Chondrocyte (in vitro differentiated cells): ENCODE data around the gene CTNNBIP1. TPM values are rescaled to one million over a fixed set of nuclear protein-coding genes. Genes with fewer than 3 reads are reported as not detected.

Source experiments
- DNase-seq: peaks from one replicate; pipeline ENCODE4 v3.0.0; 2021; ENCODE audit warnings: mixed read lengths, low spot score
- H3K27ac Mint-ChIP-seq: one replicate; pipeline ENCODE4 v1.8.0; 2021; ENCODE audit warnings: mild to moderate bottlenecking, moderate library complexity, mixed read lengths; ENCODE audit not compliant: unreplicated experiment
- H3K27me3 Mint-ChIP-seq: 2 replicates; pipeline ENCODE4 v1.8.0; 2021; ENCODE audit warnings: low read depth, mixed read lengths
- H3K36me3 Mint-ChIP-seq: 2 replicates; pipeline ENCODE4 v1.8.0; 2021; ENCODE audit warnings: low read depth, mixed read lengths
- H3K4me1 Mint-ChIP-seq: 2 replicates; pipeline ENCODE4 v1.8.0; 2021; ENCODE audit warnings: low read depth, mild to moderate bottlenecking, mixed read lengths
- H3K4me3 Mint-ChIP-seq: one replicate; pipeline ENCODE4 v1.8.0; 2021; ENCODE audit warnings: mild to moderate bottlenecking, moderate library complexity, mixed read lengths; ENCODE audit not compliant: unreplicated experiment
- H3K9me3 Mint-ChIP-seq: 2 replicates; pipeline ENCODE4 v1.8.0; 2021; ENCODE audit warnings: low read depth, mixed read lengths
- total RNA-seq: library from RNA; stranded (reverse); gene quantifications from 3 replicates; pipeline ENCODE4 v1.2.1, GENCODE V29; 2021
- TF ChIP-seq, protein P1 (sequence below): fragments of 200-600 bp; sonication (generic); IDR thresholded peaks from 2 replicates; pipeline ENCODE4 v1.5.0; 2021; ENCODE audit warnings: antibody characterized with exemption, mild to moderate bottlenecking, moderate library complexity

CTNNBIP1 gene
- total RNA-seq, 1 donor from 2014 or later: 26.2 TPM

DNA sequence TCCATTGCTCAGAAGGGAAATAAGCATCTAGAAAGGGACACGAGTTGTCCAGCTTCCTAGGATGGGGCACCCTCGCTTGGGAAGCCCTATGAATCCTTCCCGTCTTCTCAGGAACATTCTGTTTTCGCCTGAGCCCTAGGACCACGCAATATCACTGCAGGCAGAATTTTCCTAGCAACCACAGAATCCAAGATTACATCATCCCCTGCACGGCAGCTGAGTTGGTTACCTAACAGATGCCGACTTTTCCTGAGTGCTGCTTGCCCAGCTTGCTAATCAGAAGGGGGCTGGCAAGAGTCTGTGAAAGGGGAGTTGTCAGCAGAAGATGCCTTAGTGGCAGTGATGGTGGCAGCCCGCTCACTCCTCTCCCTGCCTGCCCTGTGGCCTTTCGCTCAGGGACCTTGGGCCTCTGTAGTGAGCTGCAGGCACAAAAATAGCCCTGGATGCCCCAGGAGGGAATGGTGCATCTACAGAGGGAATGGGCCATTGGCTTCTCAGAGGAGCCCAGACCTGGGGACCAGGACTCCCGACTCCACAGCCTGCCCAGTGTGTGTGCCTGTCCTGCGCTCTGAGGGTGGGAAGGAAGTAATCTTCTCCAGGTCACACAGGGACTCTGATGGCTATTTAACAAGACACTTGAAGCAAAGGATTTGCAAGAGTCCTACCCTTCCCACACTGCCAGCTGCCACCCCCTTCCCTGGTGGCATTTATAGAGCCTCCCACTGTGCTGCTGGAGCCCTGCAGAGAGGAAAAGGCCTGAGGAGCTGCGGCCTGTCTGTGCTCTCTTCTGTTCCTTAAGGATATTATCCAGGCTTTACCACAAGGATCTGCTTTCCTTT is 57.4 kb downstream of the CTNNBIP1 start:
- peaks cover 4% of the 10 kb centered on the region for H3K9me3 Mint-ChIP-seq
- TF ChIP-seq, protein P1, sequence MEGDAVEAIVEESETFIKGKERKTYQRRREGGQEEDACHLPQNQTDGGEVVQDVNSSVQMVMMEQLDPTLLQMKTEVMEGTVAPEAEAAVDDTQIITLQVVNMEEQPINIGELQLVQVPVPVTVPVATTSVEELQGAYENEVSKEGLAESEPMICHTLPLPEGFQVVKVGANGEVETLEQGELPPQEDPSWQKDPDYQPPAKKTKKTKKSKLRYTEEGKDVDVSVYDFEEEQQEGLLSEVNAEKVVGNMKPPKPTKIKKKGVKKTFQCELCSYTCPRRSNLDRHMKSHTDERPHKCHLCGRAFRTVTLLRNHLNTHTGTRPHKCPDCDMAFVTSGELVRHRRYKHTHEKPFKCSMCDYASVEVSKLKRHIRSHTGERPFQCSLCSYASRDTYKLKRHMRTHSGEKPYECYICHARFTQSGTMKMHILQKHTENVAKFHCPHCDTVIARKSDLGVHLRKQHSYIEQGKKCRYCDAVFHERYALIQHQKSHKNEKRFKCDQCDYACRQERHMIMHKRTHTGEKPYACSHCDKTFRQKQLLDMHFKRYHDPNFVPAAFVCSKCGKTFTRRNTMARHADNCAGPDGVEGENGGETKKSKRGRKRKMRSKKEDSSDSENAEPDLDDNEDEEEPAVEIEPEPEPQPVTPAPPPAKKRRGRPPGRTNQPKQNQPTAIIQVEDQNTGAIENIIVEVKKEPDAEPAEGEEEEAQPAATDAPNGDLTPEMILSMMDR: no peak
- H3K27me3 Mint-ChIP-seq: no peaks in the 10 kb centered on the region
- peaks cover 6% of the 10 kb centered on the region for H3K36me3 Mint-ChIP-seq
- H3K27ac Mint-ChIP-seq: no peak overlapping the region
- peaks cover 9% of the 10 kb centered on the region for H3K4me1 Mint-ChIP-seq
- no peak for DNase-seq
- no peak overlapping the region for H3K4me3 Mint-ChIP-seq

DNA sequence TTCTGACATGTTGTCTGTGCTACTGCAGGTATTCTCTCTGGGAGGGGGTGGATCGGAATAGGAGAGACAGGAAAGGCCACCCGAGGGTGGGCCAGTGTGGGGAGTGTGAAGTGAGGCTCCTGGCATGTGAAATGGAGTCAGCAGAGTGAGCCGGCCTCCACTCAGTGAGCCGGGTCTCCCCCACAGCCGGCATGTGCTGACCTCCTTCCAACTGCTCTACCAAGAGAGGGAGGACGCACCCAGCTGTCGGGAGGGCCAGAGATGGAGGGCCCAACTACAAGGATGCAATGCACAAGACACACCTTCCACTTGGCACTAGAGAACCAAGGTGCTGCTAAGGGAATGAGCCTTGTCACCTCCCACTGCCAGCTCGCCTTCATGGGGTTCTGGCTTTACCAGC is 58.1 kb downstream of the CTNNBIP1 start:
- Mint-ChIP-seq H3K27ac (no peak overlapping the region), H3K9me3 (peaks cover 4% of the 10 kb centered on the region), H3K4me1 (peaks cover 13% of the 10 kb centered on the region), H3K27me3 (no peaks in the 10 kb centered on the region), H3K4me3 (no peak overlapping the region), H3K36me3 (peaks cover 6% of the 10 kb centered on the region)
- TF ChIP-seq, protein P1: no peak
- DNase-seq: no peak

DNA sequence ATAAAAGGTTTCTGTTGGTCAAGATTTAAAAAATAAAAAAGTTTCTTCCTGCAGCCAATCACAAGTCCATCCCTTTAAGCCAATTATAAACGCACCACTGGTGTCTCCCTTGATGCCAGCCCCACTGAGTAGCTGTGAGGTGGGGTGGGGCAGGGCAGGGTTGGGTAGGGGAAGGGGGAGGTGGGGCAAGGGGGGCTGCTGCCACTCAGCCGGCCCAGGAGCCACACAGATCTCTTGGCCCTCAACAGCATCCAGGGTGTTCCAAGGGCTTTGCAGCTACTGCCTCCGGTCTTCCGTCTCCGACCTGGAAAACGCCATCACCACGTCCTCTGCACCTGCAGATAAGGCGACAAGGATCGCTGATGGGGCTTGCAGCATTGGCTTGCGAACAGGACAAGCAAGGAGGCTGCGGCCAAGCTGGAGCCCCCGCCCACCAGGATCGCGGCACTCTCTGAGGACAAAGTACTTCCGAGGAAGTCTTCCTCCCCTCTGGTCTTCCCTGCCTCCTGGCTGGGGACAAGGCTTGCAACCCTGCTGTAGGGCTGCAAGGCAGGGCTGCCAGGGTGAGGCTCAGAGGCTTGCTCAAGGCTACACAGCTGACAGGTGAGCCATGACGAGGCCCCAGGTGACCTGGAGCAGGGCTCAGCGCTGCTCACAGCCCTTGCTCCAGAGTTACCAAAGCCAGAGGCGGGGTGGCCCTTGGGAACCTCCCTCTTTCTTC is 59.5 kb downstream of the CTNNBIP1 start:
- DNase-seq: no peak
- Mint-ChIP-seq H3K27me3 (peaks cover 2% of the 10 kb centered on the region), H3K9me3 (peaks cover 4% of the 10 kb centered on the region)

DNA sequence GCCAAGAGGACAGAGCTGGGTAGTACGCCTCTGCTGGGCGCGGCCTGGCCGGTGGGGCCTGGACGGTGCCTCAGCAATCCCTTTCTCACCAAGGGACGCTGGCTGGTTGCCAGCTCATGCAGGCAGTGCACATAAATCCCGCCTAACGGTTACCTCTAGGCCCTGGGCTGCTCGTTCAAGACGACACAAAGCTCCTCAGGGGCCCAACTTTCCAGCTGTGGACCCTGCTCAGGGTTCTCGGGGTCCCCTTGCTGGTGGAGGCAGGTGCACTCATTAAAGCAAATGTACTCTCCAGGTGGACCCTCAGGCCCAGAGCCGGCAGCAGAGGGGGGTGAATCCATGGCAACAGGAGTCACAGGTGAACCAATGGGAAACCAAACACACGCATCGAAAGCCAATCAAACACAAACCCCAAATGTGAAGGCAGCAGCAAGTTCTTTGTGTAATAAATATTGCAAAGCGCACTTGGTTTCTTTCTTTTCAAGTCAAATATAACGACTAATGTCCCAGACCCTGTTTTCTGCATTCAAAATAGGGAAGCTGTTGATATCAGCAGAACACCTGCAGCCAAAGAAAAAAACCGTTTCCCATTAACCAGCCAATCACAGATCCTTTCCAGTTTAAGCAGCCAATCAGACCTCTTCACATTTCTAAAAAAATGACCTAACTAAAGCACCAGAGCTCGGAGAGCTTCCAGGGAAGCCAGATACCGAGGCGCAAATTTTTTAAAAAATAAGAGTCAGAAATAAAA is 60.2 kb downstream of the CTNNBIP1 start:
- Mint-ChIP-seq H3K4me1 (peaks cover 20% of the 10 kb centered on the region), H3K4me3 (no peak overlapping the region), H3K36me3 (peaks cover 6% of the 10 kb centered on the region), H3K27ac (no peak overlapping the region), H3K27me3 (peaks cover 2% of the 10 kb centered on the region), H3K9me3 (peaks cover 4% of the 10 kb centered on the region)
- DNase-seq: no peak
- TF ChIP-seq, protein P1: no peak

More for the DNA sequence above, 59.5 kb downstream of the CTNNBIP1 start:
- Mint-ChIP-seq H3K4me3 (no peak overlapping the region), H3K4me1 (peaks cover 20% of the 10 kb centered on the region), H3K36me3 (peaks cover 6% of the 10 kb centered on the region), H3K27ac (no peak overlapping the region)
- TF ChIP-seq, protein P1: no peak

DNA sequence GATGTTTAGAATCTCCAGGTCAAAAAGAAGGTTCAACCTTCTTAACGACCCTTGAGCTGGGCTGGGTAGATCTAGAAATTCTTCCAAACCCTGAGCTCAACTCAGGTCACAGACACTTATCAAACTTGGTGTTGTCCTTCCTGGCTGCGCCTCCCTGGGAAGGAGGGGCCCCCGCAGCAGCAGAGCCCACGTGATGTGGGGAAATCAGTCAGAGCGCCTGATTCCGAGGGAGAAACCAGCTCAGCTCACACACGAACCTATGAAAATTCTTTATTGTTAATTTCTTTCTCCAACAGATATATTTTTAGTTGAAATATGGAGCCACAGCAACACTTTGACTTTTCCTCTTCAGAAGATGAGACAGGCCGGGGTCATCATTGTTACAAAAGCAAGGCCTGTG is 62.0 kb downstream of the CTNNBIP1 start:
- H3K27ac Mint-ChIP-seq: no peak overlapping the region
- H3K9me3 Mint-ChIP-seq: no peaks in the 10 kb centered on the region
- DNase-seq: no peak
- peaks cover 2% of the 10 kb centered on the region for H3K27me3 Mint-ChIP-seq
- TF ChIP-seq, protein P1: no peak
- H3K36me3 Mint-ChIP-seq: no peaks in the 10 kb centered on the region
- H3K4me3 Mint-ChIP-seq: no peak overlapping the region
- H3K4me1 Mint-ChIP-seq: peaks cover 20% of the 10 kb centered on the region
